Mucosa of rectum (tissue), 2 donors: Measurements from ENCODE around the gene GTF3C6.

Experiments used
- H3K27ac ChIP-seq, 2 donors: one replicate each; pipeline ENCODE4 v1.7.0; 2013; ENCODE audit warnings: inconsistent platforms in 2 of 2, low read depth in 2 of 2, low read length in 2 of 2
- H3K27me3 ChIP-seq, 2 donors: one replicate each; pipeline ENCODE4 v1.7.0; 2013; ENCODE audit warnings: low read length in 2 of 2; ENCODE audit not compliant: control insufficient read depth in 2 of 2, insufficient read depth in 2 of 2
- H3K36me3 ChIP-seq, 2 donors: one replicate each; pipeline ENCODE4 v1.7.0; 2013; ENCODE audit warnings: low read length in 2 of 2; ENCODE audit not compliant: control insufficient read depth in 2 of 2, insufficient read depth in 2 of 2
- H3K4me1 ChIP-seq, 2 donors: one replicate each; pipeline ENCODE4 v1.7.0; 2013; ENCODE audit warnings: low read length in 2 of 2, mild to moderate bottlenecking in 1 of 2; ENCODE audit not compliant: control insufficient read depth in 2 of 2, insufficient read depth in 2 of 2
- H3K4me3 ChIP-seq, 2 donors: one replicate each; pipeline ENCODE4 v1.7.0; 2013; ENCODE audit warnings: low read length in 2 of 2
- H3K9ac ChIP-seq, 2 donors: one replicate each; pipeline ENCODE4 v1.7.0; 2013; ENCODE audit warnings: low read length in 2 of 2, low read depth in 1 of 2, mild to moderate bottlenecking in 1 of 2
- H3K9me3 ChIP-seq, 2 donors: one replicate each; pipeline ENCODE4 v1.7.0; 2013; ENCODE audit warnings: low read length in 2 of 2; ENCODE audit not compliant: control insufficient read depth in 2 of 2
- donor health status: healthy.
- donor health status: Normal muscosa, but diverticular disease.

The GTF3C6 gene, protein sequence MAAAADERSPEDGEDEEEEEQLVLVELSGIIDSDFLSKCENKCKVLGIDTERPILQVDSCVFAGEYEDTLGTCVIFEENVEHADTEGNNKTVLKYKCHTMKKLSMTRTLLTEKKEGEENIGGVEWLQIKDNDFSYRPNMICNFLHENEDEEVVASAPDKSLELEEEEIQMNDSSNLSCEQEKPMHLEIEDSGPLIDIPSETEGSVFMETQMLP

GRCh38 chr6:110958329-110959192 lies at the start of gene GTF3C6:
GTF3C6 (plus strand) TSS chr6:110958706; CDS start chr6:110958770, 64 bp downstream.
- no peaks in the 10 kb centered on the region for H3K27me3 ChIP-seq
- peak within 1 kb of the TSS; percentile 64 to 97 for H3K9ac ChIP-seq
- peaks cover 3 to 6% of the 10 kb centered on the region in 2 donors for H3K4me1 ChIP-seq
- H3K27ac ChIP-seq = peak within 1 kb of the TSS; percentile 85 to 86
- H3K36me3 ChIP-seq = peaks cover 4 to 18% of the 10 kb centered on the region in 2 donors
- peak within 1 kb of the TSS; percentile 78 to 91 for H3K4me3 ChIP-seq
- H3K9me3 ChIP-seq = no peaks in the 10 kb centered on the region

- Histone ChIP-seq H3K27ac (no peak overlapping the region), H3K4me1 (no peaks in the 10 kb centered on the region), H3K36me3 (no peaks in the 10 kb centered on the region), H3K4me3 (no peak overlapping the region), H3K27me3 (no peaks in the 10 kb centered on the region), H3K9ac (no peak overlapping the region), H3K9me3 (no peaks in the 10 kb centered on the region)
These were observed 27.7 kb upstream of the GTF3C6 start for GRCh38 chr6:110930781-110931180.

DNA sequence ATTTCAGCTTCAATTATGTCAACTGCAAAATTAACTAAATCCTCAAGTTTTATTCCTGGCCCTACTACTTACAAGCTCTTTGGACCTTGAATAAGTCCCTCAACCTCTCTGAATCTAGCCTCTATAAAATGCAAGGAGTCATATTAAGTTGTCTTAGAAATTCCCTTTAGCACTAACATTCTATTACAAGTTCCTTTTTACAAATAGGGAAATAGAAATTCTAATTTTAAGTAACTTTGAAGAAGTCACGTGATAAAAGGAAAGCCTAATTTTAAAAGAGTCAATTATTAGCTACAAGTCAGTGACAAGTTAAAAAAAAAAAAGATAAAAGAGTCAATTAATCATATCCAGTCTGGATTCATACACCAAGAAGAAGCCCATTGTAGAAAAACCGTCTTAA lies 24.6 kb upstream of the GTF3C6 start:
- Histone ChIP-seq H3K4me1 (no peaks in the 10 kb centered on the region), H3K36me3 (no peaks in the 10 kb centered on the region), H3K9ac (no peak overlapping the region), H3K4me3 (no peak overlapping the region), H3K27me3 (no peaks in the 10 kb centered on the region), H3K27ac (no peak overlapping the region), H3K9me3 (no peaks in the 10 kb centered on the region)

- Histone ChIP-seq H3K4me3 (no peak overlapping the region), H3K27me3 (no peaks in the 10 kb centered on the region), H3K36me3 (no peaks in the 10 kb centered on the region), H3K27ac (no peak overlapping the region), H3K9ac (no peak overlapping the region), H3K4me1 (no peaks in the 10 kb centered on the region), H3K9me3 (no peaks in the 10 kb centered on the region)
These were observed 24.1 kb upstream of the GTF3C6 start for GRCh38 chr6:110934381-110934898.

- H3K27ac ChIP-seq = no peak overlapping the region
- no peaks in the 10 kb centered on the region for H3K27me3 ChIP-seq
- no peak overlapping the region for H3K4me3 ChIP-seq
- no peaks in the 10 kb centered on the region for H3K9me3 ChIP-seq
- H3K36me3 ChIP-seq = no peaks in the 10 kb centered on the region
- H3K4me1 ChIP-seq = no peaks in the 10 kb centered on the region
- H3K9ac ChIP-seq = no peak overlapping the region
These were observed 23.3 kb upstream of the GTF3C6 start for GRCh38 chr6:110935171-110935570.

DNA sequence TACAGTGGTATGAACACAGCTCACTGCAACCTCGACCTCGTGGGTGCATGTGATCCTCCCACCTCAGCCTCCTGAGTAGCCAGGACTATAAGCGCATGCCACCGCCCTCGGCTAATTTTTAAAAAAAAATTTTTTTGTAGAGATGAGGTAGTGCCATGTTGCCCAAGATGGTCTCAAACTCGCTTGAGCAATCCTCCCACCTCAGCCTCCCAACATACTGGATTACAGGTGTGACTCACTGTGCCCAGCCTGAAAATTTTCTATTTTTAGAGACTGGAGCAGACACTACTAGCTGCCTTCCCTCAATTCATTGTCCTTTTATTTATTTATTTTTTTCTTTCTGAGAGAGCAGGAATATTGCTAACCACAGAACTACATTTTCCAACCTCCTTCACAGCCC lies 20.3 kb upstream of the GTF3C6 start:
- Histone ChIP-seq H3K4me1 (no peaks in the 10 kb centered on the region), H3K27ac (no peak overlapping the region), H3K4me3 (no peak overlapping the region), H3K9ac (no peak overlapping the region), H3K27me3 (no peaks in the 10 kb centered on the region), H3K36me3 (no peaks in the 10 kb centered on the region), H3K9me3 (no peaks in the 10 kb centered on the region)

- Histone ChIP-seq H3K36me3 (no peaks in the 10 kb centered on the region), H3K9ac (no peak overlapping the region), H3K4me1 (no peaks in the 10 kb centered on the region), H3K9me3 (no peaks in the 10 kb centered on the region), H3K4me3 (no peak overlapping the region), H3K27me3 (no peaks in the 10 kb centered on the region), H3K27ac (no peak overlapping the region)
These were observed 18.9 kb upstream of the GTF3C6 start for GRCh38 chr6:110939429-110940200.

DNA sequence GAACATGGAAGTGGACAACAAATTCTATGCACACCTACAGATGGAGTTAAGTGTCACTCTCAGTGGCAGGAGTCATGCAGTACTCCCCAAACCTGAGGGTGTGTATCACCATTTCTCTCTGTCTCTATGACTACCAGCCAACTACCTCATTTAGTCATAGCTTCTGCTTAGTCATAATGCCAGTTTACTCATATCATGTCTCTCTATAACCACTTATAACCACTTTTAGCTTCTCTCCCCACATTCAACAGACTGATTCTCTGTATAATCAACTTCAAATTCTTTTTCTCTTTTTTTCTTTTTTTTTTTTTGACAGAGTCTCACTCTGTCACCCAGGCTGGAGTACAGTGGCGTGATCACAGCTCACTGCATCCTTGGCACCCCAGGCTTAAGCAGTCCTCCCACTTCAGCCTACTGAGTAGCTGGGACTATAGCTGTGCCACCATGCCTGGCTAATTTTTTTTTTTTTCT lies 13.8 kb upstream of the GTF3C6 start:
- Histone ChIP-seq H3K4me1 (no peaks in the 10 kb centered on the region), H3K4me3 (no peak overlapping the region), H3K27me3 (no peaks in the 10 kb centered on the region), H3K9ac (no peak overlapping the region), H3K9me3 (no peaks in the 10 kb centered on the region), H3K27ac (no peak overlapping the region), H3K36me3 (no peaks in the 10 kb centered on the region)

DNA sequence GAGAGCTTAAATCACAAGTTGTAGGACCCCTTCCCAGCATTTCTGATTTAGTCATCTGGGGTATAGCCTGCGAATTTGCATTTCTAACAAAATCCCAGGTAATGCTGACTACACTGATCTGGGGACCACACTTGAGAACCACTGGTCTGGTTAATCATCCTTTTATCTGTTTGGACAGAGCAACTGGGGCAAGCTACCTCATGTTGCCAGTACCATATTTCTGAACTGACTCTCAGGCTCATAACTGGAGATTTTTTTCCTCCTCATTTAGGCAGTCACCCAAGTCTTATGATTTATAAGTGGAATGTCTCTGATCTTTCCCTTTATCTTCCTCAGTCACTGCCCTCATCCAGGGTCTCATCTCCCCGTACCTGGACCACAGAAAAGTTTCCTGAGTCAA lies 12.0 kb upstream of the GTF3C6 start:
- no peak overlapping the region for H3K9ac ChIP-seq
- H3K9me3 ChIP-seq = no peaks in the 10 kb centered on the region
- H3K4me1 ChIP-seq = no peaks in the 10 kb centered on the region
- H3K27me3 ChIP-seq = no peaks in the 10 kb centered on the region
- no peaks in the 10 kb centered on the region for H3K36me3 ChIP-seq
- H3K4me3 ChIP-seq = no peak overlapping the region
- H3K27ac ChIP-seq = no peak overlapping the region
